GM21576 (cell line): ENCODE results near the gene NEUROG2.

ENCODE experiments used
- ATAC-seq: cut with Tn5 transposase; IDR thresholded peaks from one replicate; pipeline ENCODE4 v1.9.1; 2021; ENCODE audit warnings: mild to moderate bottlenecking, moderate library complexity; ENCODE audit not compliant: unreplicated experiment

Gene NEUROG2

DNA sequence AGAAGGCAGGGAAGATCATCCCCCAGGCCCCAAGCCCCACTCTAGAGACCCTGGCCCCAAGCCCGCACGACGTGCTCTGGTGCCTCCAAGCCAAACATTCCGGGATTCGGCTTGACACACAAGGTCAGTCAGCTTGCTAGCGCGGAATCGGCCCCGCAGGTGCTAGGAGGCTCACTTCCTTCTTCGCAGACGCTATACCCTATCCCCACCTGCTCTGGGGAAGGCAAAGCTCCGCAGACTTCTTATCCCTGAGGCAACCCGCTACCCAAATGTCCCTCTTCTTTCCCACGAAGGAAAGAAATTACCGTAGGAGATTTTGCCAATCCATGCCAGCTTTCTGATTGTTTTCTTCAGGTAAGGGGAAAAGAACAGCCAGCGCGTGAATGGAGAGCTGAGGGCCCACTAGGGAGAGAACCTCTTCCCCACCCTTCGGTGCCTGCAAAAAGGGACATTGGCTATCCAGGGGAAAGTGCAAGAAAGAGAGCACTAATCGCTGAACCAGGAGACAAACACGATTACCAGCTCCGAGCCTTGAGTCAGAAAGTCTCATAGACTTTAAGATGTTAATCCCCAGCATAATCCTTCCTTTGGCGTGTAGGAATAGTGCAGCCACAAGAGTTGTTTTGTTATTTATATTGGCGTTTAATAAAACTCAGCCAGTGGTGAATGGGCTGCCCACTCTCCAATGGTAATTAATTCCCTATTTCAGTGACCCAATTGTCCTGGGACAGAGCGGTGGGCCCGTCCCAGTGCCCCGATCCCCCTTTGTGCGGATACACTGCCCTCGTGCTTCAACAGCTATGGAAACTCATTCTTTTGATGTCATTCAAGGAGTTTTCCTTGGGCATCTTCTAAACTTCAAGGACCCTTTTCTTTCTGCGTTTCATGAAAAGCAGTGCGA, 5.4 kb upstream of the NEUROG2 start:
- peak; percentile 15 for ATAC-seq

DNA sequence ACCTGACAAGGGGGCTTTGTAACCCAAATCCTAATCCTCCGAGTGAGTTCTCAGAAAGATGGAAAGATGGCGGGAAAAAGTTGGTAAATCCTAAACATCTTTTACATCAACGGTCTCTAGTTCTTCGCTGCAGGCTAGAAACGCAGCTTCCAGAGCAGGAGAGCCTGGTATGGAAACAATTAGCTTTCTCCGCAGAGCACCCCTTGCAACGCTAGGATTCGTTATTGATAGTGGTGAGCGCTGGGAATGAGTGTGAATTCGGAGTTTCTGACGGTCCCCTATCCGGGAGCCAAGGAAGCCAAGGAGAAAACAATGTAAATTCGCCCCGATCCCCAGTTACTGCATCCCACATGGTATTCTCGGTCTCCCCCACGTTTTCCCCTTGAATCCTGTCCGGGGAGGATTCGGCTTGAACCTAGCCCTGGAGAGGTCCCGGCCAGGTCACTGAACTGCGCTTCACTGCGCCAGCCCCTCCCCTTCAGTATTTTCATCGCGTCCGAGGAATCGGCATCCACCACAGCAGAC, 4.7 kb upstream of the NEUROG2 start:
- no peak for ATAC-seq

DNA sequence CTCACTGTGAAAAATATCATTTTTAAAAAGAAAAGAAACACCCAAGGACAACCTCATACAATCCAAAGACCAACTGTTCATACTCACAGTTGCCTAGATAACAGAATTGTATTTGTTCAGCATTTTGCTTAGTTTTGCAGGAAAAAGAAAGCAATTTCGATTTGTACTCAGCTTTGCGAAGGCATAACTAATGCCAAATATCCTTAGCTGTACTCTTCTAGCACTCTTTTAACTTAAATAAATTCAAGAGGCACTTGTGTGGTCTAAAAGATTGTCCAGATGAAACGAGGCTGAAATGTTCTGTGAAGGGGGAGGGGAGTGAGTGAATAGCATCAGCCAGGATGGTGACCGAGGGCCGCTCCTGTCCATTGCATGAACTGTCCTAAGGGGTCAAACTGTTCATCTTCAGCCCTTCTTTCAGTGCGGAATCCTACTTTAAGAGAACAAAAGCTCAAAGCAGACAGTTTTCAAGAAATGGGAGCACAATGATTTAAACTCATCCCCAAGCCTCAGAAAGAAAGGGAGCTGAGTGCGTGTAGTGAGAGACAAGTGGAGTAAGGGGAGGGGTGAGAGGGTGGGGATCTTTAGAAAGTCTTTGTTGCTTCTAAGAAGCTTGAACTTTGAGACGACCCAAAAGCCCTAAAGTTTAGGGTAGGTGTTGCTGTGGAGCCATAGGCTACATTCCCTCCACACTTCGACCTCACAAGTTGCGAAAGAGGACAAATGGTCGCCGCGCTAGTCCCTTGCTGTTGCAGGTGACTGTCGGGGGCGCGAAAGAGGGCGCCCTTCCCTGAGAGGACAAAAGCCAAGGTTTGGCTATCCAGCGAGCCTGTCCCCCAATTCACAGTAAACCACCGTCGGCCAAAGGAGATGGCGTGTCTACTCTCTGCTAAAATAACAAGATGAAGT, 4.0 kb upstream of the NEUROG2 start:
- no peak for ATAC-seq

DNA sequence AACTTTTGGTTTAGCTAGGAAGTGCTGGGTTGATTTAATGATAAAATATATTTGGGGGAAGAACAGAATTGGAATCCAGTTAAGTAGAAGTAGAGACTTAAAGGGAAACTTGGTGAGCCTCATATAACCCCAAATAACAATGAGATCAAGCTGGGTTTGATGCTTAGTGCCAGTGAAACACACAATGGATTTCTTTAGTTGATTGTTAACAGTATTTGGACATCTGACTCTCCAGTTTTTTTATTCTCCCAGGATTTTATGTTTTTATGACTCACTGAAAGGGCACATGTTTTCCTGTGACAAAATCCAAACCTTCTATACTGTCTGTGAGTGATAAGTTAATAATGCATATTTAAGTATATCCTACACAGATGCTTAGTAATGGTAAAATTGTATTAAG, 2.7 kb upstream of the NEUROG2 start:
- no peak for ATAC-seq

DNA sequence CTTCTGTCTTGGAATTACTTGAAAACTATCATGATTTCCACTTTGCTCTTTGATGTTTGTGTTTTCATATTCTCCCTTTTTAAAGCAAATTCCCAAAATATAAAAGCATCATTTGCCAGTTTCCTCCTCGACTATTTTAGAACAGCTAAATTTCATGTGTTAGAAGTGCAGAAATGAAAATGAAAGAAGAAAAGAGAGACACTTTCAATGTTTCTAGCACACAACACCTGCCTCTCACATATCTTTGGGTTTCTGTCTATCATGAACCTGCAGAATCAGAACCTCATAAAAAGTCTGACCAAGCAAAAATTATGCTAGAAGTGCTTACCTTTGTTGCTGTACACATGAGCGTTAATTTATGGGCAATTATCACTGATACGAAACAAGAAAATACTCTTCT, 1.9 kb upstream of the NEUROG2 start:
- ATAC-seq: no peak

DNA sequence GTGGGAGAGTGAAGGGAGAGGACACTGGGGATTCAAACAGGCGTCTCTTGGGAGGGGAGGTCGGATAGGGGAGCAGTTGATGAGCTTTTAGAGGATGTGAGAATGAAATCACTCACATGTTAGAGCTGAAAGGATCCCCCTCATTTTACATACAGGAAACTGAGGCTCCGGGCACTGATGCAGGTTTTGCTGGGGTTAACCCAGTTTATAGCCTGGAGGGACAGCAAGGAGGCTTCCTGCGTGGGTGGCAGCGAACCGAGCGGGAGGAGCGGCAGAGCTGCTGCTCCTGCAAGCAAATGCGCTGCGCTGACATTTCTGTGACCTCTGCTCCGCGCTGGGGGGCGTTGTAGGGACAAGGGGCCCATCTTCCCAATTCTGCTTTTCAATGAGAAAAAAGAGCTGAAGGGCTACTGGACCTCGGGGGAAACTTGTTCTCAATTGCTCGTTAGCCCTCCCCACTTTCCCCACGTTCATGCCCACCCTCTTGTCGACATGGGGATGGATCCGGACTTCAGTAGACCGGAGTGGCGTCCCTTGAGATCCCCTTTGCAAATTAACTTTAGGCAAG, 1.2 kb upstream of the NEUROG2 start:
- ATAC-seq: peak; percentile 37

DNA sequence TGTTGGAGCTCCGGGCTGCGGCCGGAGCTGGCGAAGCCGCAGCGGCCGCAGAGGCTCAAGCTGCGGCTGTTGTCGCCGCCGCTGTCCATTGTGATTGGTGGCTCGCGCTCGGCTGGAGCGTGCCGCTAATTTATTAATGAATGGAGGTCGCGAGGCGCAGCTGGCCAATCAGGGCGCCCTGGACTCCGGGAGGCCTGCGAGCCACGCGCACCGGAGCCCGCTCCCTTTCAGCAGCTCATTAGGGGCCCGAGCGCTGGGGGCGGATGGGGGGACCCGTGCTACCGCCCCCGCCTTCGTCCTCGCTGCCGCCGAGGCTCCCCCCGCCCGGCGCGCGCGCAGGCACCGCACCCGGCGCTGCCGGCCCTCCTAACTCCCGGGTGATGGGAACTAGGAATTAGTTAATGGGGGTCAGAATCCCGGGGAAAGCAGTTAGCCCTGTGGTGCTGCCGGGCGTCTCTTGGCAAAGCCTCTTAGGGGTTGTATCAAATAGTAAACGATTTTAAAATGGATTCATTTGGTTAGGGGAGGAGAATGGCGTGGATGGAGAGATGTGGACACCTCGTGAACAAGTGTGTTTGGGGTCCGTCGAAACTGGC, 589 bp upstream of the NEUROG2 start:
- ATAC-seq: peak; percentile 24

DNA sequence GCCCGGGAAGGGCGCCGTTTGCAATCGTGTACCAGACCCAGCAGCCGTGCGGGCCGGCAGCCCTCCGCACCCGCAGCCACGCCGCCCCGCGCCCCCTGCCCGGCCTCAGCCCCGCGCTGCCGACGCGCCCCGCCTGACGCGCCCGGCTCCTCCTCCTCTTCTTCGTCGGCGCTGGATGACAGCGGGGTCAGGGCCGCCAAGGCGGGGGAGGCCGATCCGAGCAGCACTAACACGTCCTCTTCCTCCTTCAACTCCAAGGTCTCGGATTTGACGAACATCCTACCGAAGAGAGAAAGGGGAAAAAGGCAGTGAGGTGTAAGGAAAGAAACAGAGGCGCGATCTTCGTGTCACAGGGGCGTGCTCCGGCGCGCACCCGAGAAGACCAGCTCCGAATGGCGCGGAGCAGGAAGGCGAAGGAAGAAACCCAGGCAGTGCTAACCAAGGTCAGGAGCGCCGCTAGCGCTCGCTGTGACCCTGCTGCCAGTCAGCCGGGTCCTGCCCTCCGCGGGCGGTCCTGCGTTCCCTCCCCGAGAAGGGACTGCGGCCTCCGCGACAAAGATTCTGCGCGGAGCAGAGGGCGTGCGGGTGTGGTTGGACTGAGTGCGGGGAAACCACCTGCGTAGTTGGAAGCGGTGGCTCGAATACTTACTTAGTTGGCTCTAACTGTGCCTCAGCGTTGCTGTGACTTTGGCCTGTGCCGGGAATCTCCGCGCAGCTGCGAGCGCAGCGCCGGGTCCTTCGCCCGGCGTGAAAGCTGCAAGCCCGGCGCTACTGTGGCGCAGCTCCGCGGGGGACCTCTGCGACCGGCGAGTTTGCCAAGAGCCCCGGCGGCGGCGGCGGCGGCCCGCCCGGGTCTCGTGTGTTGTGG, 548 bp downstream of the NEUROG2 start:
- peak; percentile 34 for ATAC-seq

DNA sequence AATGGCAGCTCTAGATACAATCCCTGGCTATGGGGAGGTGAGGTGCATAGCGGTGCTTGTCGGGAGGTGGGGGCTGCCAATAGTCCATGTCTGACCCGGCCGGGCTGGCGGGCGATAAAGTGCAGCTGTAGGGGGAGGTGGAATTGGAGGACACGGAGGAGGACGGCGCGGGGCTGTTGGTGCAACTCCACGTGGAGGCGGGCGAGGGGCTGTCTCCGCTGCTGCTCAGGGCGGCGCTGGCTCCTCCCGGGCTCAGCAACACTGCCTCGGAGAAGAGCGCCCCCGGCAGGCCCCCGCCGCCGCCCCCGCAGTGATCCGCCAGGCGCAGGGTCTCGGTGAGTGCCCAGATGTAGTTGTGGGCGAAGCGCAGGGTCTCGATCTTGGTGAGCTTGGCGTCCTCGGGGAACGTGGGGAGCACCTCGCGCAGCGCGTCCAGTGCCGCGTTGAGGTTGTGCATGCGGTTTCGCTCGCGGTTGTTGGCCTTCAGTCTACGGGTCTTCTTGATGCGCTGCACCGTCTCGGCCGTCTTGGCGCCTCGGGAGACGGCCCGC, 1.3 kb downstream of the NEUROG2 start:
- peak; percentile 15 for ATAC-seq

DNA sequence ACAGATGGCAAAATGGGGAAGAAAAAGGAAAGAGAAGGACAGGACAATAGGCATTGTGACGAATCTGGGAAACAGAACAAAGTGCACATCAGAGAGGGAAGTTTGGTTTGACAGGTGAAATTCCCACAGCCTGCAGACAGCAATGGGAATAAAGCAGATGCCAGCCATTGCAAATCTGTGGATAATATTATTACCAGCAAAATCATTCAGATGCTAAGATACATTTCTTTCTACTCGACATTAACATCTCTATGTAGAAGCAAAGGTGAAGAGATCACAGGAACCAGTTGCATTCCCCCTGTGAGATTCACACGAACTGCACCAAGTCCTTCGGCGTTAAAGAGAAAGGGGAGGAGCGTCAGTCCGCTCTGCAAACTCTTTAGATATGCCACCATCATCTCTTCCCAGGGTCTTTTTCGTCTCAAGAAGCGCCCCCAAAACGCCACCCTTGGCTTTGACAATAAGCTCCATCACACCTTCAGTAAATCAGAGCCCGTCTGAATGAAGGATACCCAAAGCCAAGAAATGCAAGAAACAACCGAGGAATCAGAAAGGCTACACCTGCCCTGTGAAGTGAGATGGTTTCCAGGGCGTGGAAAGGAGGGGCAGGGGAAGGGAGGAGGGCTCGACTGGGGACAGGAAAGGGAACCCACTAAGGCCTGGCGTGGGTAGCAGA, 1.9 kb downstream of the NEUROG2 start:
- ATAC-seq: no peak

DNA sequence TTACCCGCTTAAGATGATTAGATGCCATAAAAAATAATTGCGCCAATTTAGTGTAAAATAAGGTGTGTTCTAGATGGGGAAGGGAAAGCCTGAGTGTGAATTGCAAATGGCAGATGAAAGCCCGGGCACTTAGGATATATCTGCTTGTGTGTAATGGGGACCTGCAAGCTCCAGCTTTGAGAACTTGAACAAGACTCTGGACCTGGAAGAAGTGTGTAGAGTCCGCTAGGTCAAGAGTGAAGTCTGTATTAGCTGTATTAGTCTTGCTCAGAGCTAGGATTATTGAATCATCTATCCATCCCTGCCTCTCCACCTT, 4.2 kb downstream of the NEUROG2 start:
- no peak for ATAC-seq

DNA sequence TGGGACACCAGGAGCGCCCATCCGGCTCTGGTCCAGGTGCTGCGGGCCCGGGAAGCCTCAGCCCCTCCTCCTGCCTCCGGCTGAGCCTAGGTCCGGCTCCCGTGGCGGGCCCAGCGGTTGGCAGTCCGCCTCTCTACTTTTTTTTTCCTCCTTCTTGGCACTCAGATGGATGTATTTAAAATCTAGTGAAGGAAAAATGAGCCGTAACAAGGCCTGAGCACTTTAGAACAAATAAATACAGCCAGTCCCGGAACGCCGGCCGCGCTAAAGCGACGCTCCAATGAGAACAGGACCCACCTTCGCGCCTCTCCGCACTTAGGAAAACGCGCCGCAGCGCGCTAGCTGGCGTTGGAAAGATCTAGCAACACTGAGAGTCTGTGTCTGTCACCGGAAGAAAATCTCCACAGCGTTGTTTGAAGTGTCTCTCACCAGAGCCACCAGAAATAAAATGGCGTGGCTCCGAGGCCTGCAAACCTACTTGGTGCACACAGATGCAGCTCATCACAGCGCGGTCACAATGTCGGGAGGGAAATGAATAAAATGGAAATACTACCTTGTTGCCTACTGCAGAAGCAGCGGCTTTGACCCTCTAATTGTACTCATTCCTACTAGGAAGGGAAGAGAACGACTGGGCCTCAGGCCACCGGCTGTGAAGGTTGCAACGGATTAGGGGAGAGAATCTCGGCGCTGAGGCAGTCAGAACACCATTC, 4.7 kb downstream of the NEUROG2 start:
- ATAC-seq: no peak

DNA sequence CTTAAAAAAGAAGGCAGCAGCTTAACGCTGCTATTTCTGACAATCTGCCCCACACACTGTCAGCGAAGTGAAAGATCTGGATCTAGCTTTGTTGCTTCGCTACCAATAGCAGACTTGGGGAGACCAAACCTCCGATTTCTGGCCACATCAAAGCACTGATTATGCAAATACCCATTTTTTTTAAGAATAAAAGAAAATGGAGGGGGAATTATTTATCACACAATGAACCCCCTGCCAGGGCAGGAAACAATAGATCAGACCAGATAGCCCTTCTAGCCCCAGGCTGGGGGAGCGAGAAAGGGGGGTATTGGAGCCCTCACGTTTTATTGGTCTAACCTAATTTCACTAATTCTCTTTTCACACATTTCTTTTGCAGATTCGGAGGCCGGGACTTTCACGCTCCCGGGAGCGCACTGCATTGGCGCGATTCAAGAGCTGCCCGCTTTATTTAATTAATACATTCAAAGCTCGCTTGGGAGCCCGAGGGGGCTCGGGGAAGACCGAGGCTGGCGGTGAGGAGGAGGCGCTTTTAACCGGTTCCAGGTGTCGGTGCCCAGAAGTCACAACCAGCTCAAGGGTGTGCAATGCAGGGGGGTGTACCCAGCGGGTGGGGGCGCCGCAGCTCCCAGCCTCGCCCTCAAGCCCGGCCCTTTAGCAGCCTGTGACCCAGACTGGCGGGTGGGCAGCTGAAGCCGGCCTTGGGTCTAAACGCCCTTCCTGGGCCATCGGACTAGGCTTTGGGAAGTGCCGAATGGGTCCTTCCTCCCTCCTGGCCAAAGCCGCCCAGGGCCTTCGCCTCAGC, 5.5 kb downstream of the NEUROG2 start:
- ATAC-seq: no peak

DNA sequence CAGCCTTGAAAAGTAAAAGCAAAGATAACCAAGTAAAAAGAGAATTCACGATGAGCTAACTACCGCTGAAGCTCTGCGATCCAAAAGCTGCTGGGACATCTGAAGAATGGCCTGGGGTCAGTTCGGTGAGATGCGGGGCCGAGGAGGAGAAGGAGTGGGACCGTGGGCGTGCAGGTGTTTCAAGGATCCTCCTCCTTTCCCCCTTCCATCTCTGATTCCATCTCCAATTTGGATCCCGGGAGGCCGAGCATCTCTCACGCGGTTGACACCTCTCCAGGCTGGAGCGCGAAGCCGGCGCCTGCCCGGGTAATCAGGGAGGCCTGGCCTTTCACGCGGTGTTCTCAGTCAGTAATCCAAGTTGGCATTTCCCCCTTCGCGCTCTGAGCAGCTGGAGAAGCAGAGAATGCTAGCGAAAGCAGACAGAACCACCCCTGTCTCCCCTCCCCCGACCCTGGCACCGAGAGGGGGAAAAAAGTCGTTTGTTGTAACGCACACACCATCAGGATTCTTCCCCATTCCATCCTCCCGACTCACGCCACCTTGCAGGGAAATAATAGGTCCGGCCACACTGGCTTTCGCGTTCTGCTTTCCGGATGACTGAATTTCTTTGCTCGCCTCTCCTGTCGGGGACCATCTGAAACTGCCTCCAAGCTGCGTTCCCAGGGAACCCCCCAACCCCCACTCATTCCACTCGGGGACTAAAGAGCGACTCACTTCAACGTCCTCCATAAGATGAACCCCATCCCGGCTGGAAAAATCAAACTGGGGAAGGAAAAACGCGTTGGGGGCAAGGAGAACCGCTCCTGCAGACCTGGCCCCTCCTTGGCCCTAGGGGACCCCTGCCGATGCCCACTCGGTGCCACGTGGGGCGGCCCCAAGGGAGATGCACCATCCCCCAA, 6.5 kb downstream of the NEUROG2 start:
- ATAC-seq: no peak

DNA sequence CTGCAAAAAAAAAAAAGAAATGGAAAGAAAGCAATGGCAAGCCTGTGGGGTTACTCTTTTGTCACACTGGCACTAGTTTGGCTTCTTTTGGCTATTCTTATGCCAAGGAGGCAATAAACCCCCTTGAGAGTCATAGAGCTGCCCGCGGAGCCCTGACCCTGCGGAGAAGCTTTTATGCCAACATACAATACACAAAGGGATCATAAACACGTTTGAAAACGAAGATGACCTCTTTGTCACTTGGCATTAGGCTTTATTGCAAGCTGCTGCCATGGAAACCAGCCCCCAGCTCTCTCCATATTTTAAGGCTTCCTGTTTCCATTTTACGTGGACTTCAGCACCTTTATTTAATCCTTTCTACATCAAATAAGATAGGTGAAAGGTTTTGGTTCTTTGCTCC, 7.6 kb downstream of the NEUROG2 start:
- no peak for ATAC-seq

DNA sequence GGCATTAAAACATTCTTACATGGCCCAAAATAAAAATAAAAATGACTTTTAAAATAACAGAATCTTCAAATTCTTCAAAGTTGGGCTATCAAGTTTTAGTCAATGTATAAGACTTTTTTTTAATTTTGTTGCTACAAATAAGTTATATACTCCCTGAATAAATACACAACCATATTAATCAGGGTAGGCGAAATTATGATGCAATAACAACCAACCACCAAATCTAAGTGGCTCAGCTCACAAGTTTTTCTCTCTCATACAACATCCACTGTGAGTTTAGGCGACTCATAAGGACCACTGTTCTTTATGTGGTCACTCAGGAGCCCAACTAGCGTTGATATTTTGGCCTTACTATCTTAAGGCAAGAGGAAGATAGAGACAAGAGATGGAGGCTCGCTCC, 11.2 kb downstream of the NEUROG2 start:
- ATAC-seq: no peak

DNA sequence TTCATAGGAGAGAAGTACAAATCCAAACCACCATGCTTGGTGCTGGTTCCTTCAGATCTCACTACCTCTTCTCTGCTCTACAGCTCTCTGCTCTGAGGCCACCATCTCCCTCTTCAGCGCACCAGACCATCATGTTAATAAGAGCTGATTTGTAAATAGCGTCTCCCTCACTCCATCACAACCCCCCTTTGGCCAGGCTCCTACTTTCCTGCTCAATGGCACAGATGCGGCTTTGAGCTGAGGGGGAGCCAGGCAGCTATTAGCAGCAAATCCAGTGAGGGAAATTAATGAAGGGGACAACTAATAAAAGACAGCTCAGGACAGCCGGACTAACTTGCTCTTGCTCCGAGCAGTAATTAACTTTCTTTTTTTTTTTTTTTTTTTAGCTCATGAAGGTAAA, 13.1 kb downstream of the NEUROG2 start:
- ATAC-seq: no peak
